ENCODE measurements around the gene PTGIR.
A peak's percentile ranks its signal among the peaks of the same experiment; 100 is the strongest.

The PTGIR gene

GRCh38 chr19:46630586-46631205 lies 5.8 kb upstream of the PTGIR start:
- TF ChIP-seq GATA2 (IDR thresholded peaks at IDR 0.05; ENCODE audit: low read depth, low read length) = no peak
- no peak for TF ChIP-seq GATA3 (IDR thresholded peaks at IDR 0.05; ENCODE audit: low read depth, low read length)

- no peak for TF ChIP-seq GATA3 (IDR thresholded peaks at IDR 0.05; ENCODE audit: low read depth, low read length)
- peak; percentile 92 for TF ChIP-seq GATA2 (IDR thresholded peaks at IDR 0.05; ENCODE audit: low read depth, low read length)
Observed at GRCh38 chr19:46629546-46630025, 4.7 kb upstream of the PTGIR start.

- TF ChIP-seq GATA3 (IDR thresholded peaks at IDR 0.05; ENCODE audit: low read depth, low read length) (no peak), GATA2 (IDR thresholded peaks at IDR 0.05; ENCODE audit: low read depth, low read length) (no peak)
Observed at GRCh38 chr19:46626446-46626845, 1.6 kb upstream of the PTGIR start.

- no peak for TF ChIP-seq GATA2 (IDR thresholded peaks at IDR 0.05; ENCODE audit: low read depth, low read length)
- no peak for TF ChIP-seq GATA3 (IDR thresholded peaks at IDR 0.05; ENCODE audit: low read depth, low read length)
Observed at GRCh38 chr19:46625731-46626130, 842 bp upstream of the PTGIR start.

GRCh38 chr19:46623915-46624502 lies 880 bp downstream of the PTGIR start:
- TF ChIP-seq GATA2 (IDR thresholded peaks at IDR 0.05; ENCODE audit: low read depth, low read length) (no peak), GATA3 (IDR thresholded peaks at IDR 0.05; ENCODE audit: low read depth, low read length) (no peak)

GRCh38 chr19:46622118-46622446 lies 2.8 kb downstream of the PTGIR start:
- TF ChIP-seq GATA3 (IDR thresholded peaks at IDR 0.05; ENCODE audit: low read depth, low read length) = no peak
- TF ChIP-seq GATA2 (IDR thresholded peaks at IDR 0.05; ENCODE audit: low read depth, low read length) = no peak

- no peak for TF ChIP-seq GATA3 (IDR thresholded peaks at IDR 0.05; ENCODE audit: low read depth, low read length)
- TF ChIP-seq GATA2 (IDR thresholded peaks at IDR 0.05; ENCODE audit: low read depth, low read length) = no peak
Observed at GRCh38 chr19:46621191-46622117, 3.4 kb downstream of the PTGIR start.

- TF ChIP-seq GATA3 (IDR thresholded peaks at IDR 0.05; ENCODE audit: low read depth, low read length) (no peak), GATA2 (IDR thresholded peaks at IDR 0.05; ENCODE audit: low read depth, low read length) (no peak)
Observed at GRCh38 chr19:46620716-46621115, 4.2 kb downstream of the PTGIR start.

GRCh38 chr19:46620267-46620666 lies 4.6 kb downstream of the PTGIR start:
- TF ChIP-seq GATA2 (IDR thresholded peaks at IDR 0.05; ENCODE audit: low read depth, low read length) (no peak), GATA3 (IDR thresholded peaks at IDR 0.05; ENCODE audit: low read depth, low read length) (no peak)

GRCh38 chr19:46618670-46619231 lies 6.1 kb downstream of the PTGIR start:
- TF ChIP-seq GATA2 (IDR thresholded peaks at IDR 0.05; ENCODE audit: low read depth, low read length) = no peak

- TF ChIP-seq GATA2 (IDR thresholded peaks at IDR 0.05; ENCODE audit: low read depth, low read length) (no peak), GATA3 (IDR thresholded peaks at IDR 0.05; ENCODE audit: low read depth, low read length) (no peak)
Observed at GRCh38 chr19:46617601-46618000, 7.3 kb downstream of the PTGIR start.

- TF ChIP-seq GATA3 (IDR thresholded peaks at IDR 0.05; ENCODE audit: low read depth, low read length) (no peak), GATA2 (IDR thresholded peaks at IDR 0.05; ENCODE audit: low read depth, low read length) (no peak)
Observed at GRCh38 chr19:46616631-46617322, 8.1 kb downstream of the PTGIR start.

GRCh38 chr19:46615966-46616365 lies 8.9 kb downstream of the PTGIR start:
- TF ChIP-seq GATA2 (IDR thresholded peaks at IDR 0.05; ENCODE audit: low read depth, low read length) = no peak
- TF ChIP-seq GATA3 (IDR thresholded peaks at IDR 0.05; ENCODE audit: low read depth, low read length) = no peak

Data from SH-SY5Y (cell line).